ENCODE data around the gene SORL1. TPM values are rescaled to one million over a fixed set of nuclear protein-coding genes. Genes with fewer than 3 reads are reported as not detected.
"Not testable (repeated sequence)": the region's sequence is repeated elsewhere in the genome, so short reads cannot be mapped to it uniquely, and the experiment has no call there.

Gene SORL1
- polyA plus RNA-seq, 3 donors, result 52.5 to 61.9 (median 59.4) TPM

DNA sequence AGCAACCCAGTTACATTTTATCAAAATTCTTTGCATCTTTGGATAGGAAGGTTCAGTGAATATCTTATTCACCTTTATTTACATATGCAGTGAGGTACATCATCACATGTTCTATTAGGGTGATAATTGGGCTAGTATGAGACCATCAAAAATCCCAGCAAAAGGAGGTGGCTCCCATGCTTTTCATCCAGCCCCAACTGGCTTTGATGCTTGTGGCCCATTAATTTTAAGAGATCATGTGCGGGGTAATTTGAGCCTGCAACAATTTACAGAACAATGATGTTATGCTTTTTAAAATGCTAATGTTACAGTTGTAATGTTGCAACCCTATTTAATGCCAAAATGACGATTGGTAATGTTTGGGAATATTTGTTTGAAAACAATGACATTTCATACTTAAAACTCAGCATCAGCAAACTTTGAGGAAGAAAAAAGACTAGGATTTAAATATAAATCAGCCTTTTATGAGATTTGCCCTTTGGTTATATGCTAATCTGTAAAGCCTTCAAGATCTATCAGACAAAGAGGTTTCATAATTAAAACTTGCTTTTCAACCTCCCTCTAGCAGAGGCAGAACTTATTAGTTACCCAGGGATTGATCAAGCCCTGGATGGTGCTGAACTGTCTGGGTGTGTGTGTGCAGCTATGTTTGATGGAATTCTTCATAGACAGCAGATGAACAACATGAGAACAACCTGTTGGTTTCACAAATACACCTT is 184.1 kb downstream of the SORL1 start:
- H3K36me3 Mint-ChIP-seq, result peaks cover 33 to 36% of the 10 kb centered on the region in 2 donors
- intact Hi-C loops (cut with micrococcal nuclease), result no loop called here
- H3K4me1 Mint-ChIP-seq, result peaks cover 11% of the 10 kb centered on the region
- H3K9ac ChIP-seq (ENCODE audit: insufficient read depth, low read length, poor library complexity, severe bottlenecking), result no peak overlapping the region
- H3K9me3 Mint-ChIP-seq, result no peaks in the 10 kb centered on the region
- no peak overlapping the region for H2AFZ ChIP-seq (ENCODE audit: insufficient read depth, low read depth, low read length, poor library complexity, severe bottlenecking)
- no peak overlapping the region for H3K4me3 ChIP-seq (replicated peaks in 1 of 3; ENCODE audit: low read depth in 2 of 3, low read length in 3 of 3)
- no peaks in the 10 kb centered on the region for H3K27me3 Mint-ChIP-seq (ENCODE audit: low read depth in 3 of 3)
- peaks cover 0 to 11% of the 10 kb centered on the region in 2 donors for H3K4me1 ChIP-seq (ENCODE audit: control insufficient read depth in 1 of 2, insufficient read depth in 2 of 2, low read length in 2 of 2)
- no peaks in the 10 kb centered on the region for H3K9me3 ChIP-seq (replicated peaks in 1 of 2; ENCODE audit: control insufficient read depth in 1 of 2, insufficient read depth in 1 of 2, low read length in 2 of 2)
- no peak overlapping the region for H3K4me3 Mint-ChIP-seq
- no peak overlapping the region for H3K27ac ChIP-seq (ENCODE audit: low read depth in 1 of 2, low read length in 2 of 2)
- no peak overlapping the region for H3K27ac Mint-ChIP-seq
- H3K27me3 ChIP-seq (ENCODE audit: control insufficient read depth in 2 of 2, insufficient read depth in 2 of 2, low read length in 2 of 2), result no peaks in the 10 kb centered on the region
- no peak for DNase-seq
- H3K79me2 ChIP-seq (ENCODE audit: insufficient read depth, low read length), result no peaks in the 10 kb centered on the region
- peaks cover 22 to 34% of the 10 kb centered on the region in 2 donors for H3K36me3 ChIP-seq (replicated peaks in 1 of 2; ENCODE audit: control insufficient read depth in 1 of 2, insufficient read depth in 2 of 2, low read length in 2 of 2)
- peaks cover 35% of the 10 kb centered on the region for H4K20me1 ChIP-seq (ENCODE audit: insufficient read depth, low read length)
- TF ChIP-seq, protein P1, sequence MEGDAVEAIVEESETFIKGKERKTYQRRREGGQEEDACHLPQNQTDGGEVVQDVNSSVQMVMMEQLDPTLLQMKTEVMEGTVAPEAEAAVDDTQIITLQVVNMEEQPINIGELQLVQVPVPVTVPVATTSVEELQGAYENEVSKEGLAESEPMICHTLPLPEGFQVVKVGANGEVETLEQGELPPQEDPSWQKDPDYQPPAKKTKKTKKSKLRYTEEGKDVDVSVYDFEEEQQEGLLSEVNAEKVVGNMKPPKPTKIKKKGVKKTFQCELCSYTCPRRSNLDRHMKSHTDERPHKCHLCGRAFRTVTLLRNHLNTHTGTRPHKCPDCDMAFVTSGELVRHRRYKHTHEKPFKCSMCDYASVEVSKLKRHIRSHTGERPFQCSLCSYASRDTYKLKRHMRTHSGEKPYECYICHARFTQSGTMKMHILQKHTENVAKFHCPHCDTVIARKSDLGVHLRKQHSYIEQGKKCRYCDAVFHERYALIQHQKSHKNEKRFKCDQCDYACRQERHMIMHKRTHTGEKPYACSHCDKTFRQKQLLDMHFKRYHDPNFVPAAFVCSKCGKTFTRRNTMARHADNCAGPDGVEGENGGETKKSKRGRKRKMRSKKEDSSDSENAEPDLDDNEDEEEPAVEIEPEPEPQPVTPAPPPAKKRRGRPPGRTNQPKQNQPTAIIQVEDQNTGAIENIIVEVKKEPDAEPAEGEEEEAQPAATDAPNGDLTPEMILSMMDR (IDR thresholded peaks at IDR 0.05), result no peak
- no CpG with 5 or more reads among the region's 2 CpGs for WGBS (ENCODE audit: insufficient coverage)
- no peak overlapping the region for H3K4me2 ChIP-seq (replicated peaks; ENCODE audit: extremely low read depth, low read length, poor library complexity, severe bottlenecking)

DNA sequence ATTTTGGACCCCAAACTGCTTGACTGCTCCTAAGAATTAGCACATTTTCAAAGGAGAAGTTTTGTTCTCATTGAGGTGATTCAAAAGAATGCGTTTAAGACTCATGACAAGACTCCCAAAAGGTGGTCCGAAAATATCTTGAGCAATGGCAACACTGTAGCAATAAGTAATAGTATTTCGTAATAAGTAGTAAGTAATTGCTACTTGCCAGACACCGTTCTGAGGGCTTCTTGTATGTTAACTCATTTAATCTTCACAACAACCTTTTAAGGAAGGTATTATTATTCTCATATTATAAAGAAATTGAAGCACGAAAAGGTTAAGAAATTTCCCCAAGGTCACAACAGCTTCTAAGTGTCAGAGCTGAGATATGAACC is 184.7 kb downstream of the SORL1 start:
- H3K36me3 Mint-ChIP-seq, result peaks cover 27 to 30% of the 10 kb centered on the region in 2 donors
- no peak overlapping the region for H3K4me2 ChIP-seq (replicated peaks; ENCODE audit: extremely low read depth, low read length, poor library complexity, severe bottlenecking)
- peaks cover 0 to 11% of the 10 kb centered on the region in 2 donors for H3K4me1 ChIP-seq (ENCODE audit: control insufficient read depth in 1 of 2, insufficient read depth in 2 of 2, low read length in 2 of 2)
- H3K27ac Mint-ChIP-seq, result no peak overlapping the region
- H2AFZ ChIP-seq (ENCODE audit: insufficient read depth, low read depth, low read length, poor library complexity, severe bottlenecking), result no peak overlapping the region
- peaks cover 29% of the 10 kb centered on the region for H4K20me1 ChIP-seq (ENCODE audit: insufficient read depth, low read length)
- no peaks in the 10 kb centered on the region for H3K27me3 ChIP-seq (ENCODE audit: control insufficient read depth in 2 of 2, insufficient read depth in 2 of 2, low read length in 2 of 2)
- H3K9me3 Mint-ChIP-seq, result no peaks in the 10 kb centered on the region
- no peak overlapping the region for H3K4me3 Mint-ChIP-seq
- intact Hi-C loops (cut with micrococcal nuclease), result no loop called here
- H3K4me3 ChIP-seq (replicated peaks in 1 of 3; ENCODE audit: low read depth in 2 of 3, low read length in 3 of 3), result no peak overlapping the region
- H3K79me2 ChIP-seq (ENCODE audit: insufficient read depth, low read length), result no peaks in the 10 kb centered on the region
- H3K9me3 ChIP-seq (replicated peaks in 1 of 2; ENCODE audit: control insufficient read depth in 1 of 2, insufficient read depth in 1 of 2, low read length in 2 of 2), result no peaks in the 10 kb centered on the region
- peaks cover 17 to 28% of the 10 kb centered on the region in 2 donors for H3K36me3 ChIP-seq (replicated peaks in 1 of 2; ENCODE audit: control insufficient read depth in 1 of 2, insufficient read depth in 2 of 2, low read length in 2 of 2)
- TF ChIP-seq, protein P1 (IDR thresholded peaks at IDR 0.05), result no peak
- no CpG with 5 or more reads among the region's 5 CpGs for WGBS (ENCODE audit: insufficient coverage)
- peak in 1 of 3 donors; percentile 12 for DNase-seq
- no peak overlapping the region for H3K9ac ChIP-seq (ENCODE audit: insufficient read depth, low read length, poor library complexity, severe bottlenecking)
- peaks cover 11% of the 10 kb centered on the region for H3K4me1 Mint-ChIP-seq
- peaks cover 0 to 1% (median 0%) of the 10 kb centered on the region in 3 donors for H3K27me3 Mint-ChIP-seq (ENCODE audit: low read depth in 3 of 3)
- H3K27ac ChIP-seq (ENCODE audit: low read depth in 1 of 2, low read length in 2 of 2), result no peak overlapping the region

DNA sequence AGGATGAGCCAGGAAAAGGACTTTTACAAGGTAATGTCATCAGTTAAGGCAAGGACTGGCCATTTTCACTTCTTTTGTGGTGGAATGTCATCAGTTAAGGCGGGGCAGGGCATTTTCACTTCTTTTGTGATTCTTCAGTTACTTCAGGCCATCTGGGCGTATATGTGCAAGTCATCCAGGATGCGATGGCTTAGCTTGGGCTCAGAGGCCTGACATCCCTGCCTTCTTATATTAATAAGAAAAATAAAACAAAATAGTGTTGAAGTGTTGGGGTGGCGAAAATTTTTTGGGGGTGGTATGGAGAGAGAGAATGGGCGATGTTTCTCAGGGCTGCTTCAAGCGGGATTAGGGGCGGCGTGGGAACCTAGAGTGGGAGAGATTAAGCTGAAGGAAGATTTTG is 185.5 kb downstream of the SORL1 start:
- H3K4me3 ChIP-seq (replicated peaks in 1 of 3; ENCODE audit: low read depth in 2 of 3, low read length in 3 of 3); DNase-seq; H3K4me2 ChIP-seq (replicated peaks; ENCODE audit: extremely low read depth, low read length, poor library complexity, severe bottlenecking); H3K4me3 Mint-ChIP-seq; H2AFZ ChIP-seq (ENCODE audit: insufficient read depth, low read depth, low read length, poor library complexity, severe bottlenecking); H3K27ac Mint-ChIP-seq; H3K27me3 ChIP-seq (ENCODE audit: control insufficient read depth in 2 of 2, insufficient read depth in 2 of 2, low read length in 2 of 2); H3K27ac ChIP-seq (ENCODE audit: low read depth in 1 of 2, low read length in 2 of 2); H3K27me3 Mint-ChIP-seq (ENCODE audit: low read depth in 3 of 3); intact Hi-C loops (cut with micrococcal nuclease); H3K79me2 ChIP-seq (ENCODE audit: insufficient read depth, low read length); H3K9me3 Mint-ChIP-seq; H3K9me3 ChIP-seq (replicated peaks in 1 of 2; ENCODE audit: control insufficient read depth in 1 of 2, insufficient read depth in 1 of 2, low read length in 2 of 2); H3K9ac ChIP-seq (ENCODE audit: insufficient read depth, low read length, poor library complexity, severe bottlenecking): not testable (repeated sequence)
- Histone ChIP-seq H3K4me1 (ENCODE audit: control insufficient read depth in 1 of 2, insufficient read depth in 2 of 2, low read length in 2 of 2) (peaks cover 0 to 11% of the 10 kb centered on the region in 2 donors), H4K20me1 (ENCODE audit: insufficient read depth, low read length) (peaks cover 21% of the 10 kb centered on the region), H3K36me3 (replicated peaks in 1 of 2; ENCODE audit: control insufficient read depth in 1 of 2, insufficient read depth in 2 of 2, low read length in 2 of 2) (peaks cover 9 to 20% of the 10 kb centered on the region in 2 donors)
- Mint-ChIP-seq H3K4me1 (peaks cover 11% of the 10 kb centered on the region), H3K36me3 (peaks cover 19 to 22% of the 10 kb centered on the region in 2 donors)
- whole genome bisulfite sequencing (ENCODE audit: insufficient coverage), result no CpG with 5 or more reads among the region's 8 CpGs

Data from CD14-positive monocyte (primary cell).